ENCODE measurements around the gene PTPRM.

DNA sequence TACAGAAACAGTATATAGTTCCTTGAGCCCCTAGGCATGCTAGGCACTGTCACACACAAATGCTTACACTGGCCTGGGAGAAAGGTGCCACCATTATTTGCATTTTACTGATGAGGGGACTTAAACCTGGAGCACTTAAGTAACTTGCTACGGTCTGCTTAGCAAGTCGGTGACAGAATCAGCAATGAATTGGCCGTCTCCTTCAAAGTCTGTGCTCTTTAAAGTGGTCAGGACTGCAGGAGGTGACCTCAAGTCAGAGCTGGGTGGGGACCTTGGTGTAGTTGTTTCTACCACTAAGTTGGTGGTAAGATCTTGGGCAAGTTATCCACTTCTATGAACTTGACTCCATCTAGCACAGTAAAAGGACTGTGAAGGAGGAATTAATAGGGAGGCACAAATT lies 34.8 kb downstream of the PTPRM start:
- no peak for TF ChIP-seq CTCF (IDR thresholded peaks at IDR 0.05)
- TF ChIP-seq POLR2A (IDR thresholded peaks at IDR 0.05): no peak
